Astrocyte of the cerebellum (primary cell): Measurements from ENCODE around the gene ZG16.
"Not testable (repeated sequence)": the region's sequence is repeated elsewhere in the genome, so short reads cannot be mapped to it uniquely, and the experiment has no call there.

ENCODE experiments used
- DNase-seq: peaks from one replicate; pipeline ENCODE4 v3.0.0-alpha.2; 2011; ENCODE audit warnings: low read depth
- H3K4me3 ChIP-seq: 2 replicates; pipeline ENCODE4 v1.5.1; 2011; ENCODE audit warnings: mild to moderate bottlenecking, low read depth, low read length, moderate library complexity
- CTCF ChIP-seq: IDR thresholded peaks from 2 replicates; pipeline ENCODE4 v1.5.1; 2012; ENCODE audit warnings: low read length, low read depth, moderate library complexity, mild to moderate bottlenecking; ENCODE audit errors: missing control alignments
- in situ Hi-C: cut with HindIII; loops from 2 replicates; pipeline ENCODE4 v1.10.0; 2017; ENCODE audit warnings: low sequenced_read_pairs

ZG16 gene

GRCh38 chr16:29744541-29745101 lies 33.4 kb upstream of the ZG16 start:
- TF ChIP-seq CTCF = no peak
- in situ Hi-C loops = no loop called here
- H3K4me3 ChIP-seq = no peak overlapping the region

GRCh38 chr16:29745121-29745852 lies 32.8 kb upstream of the ZG16 start:
- H3K4me3 ChIP-seq = no peak overlapping the region
- no peak for DNase-seq
- TF ChIP-seq CTCF = no peak
- in situ Hi-C loops = no loop called here

More at GRCh38 chr16:29744541-29745101, 33.4 kb upstream of the ZG16 start:
- no peak for DNase-seq

DNA sequence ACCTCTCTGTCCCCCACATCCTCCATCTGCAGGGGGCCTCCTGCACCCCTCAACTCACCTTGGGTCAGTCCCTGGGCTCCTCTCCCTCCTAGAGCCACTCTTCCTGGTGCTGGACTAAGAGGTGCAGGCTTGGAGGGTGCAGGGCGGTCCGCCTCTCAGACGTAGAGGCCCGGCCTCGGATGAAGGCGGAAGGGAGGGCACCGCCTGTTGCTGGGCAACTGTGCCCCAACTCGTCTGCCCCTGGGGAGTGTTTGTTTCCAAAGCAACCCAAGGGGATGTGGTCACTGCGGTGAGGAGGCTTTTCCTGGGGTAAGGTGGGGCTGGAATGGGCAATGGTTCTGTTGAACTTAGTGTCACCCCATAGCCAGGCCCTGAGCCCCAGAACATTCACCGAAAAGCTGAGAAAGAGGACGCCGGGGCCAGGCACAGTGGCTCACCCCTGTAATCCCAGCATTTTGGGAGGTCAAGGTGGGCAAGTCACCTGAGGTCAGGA lies 32.2 kb upstream of the ZG16 start, which contains the start of gene C16orf54:
Gene C16orf54, minus strand, starts transcription at position 138 of the 493 bp plus-strand sequence. CDS start 1,039 bp downstream, outside the sequence.
- no peak within 1 kb of the TSS for H3K4me3 ChIP-seq
- no peak for DNase-seq
- TF ChIP-seq CTCF = no peak
- in situ Hi-C loops = no loop called here

GRCh38 chr16:29746518-29746917 lies 31.5 kb upstream of the ZG16 start:
- in situ Hi-C loops, H3K4me3 ChIP-seq, DNase-seq: not testable (repeated sequence)

GRCh38 chr16:29747947-29748759 lies 29.9 kb upstream of the ZG16 start:
- in situ Hi-C loops = no loop called here
- no peak overlapping the region for H3K4me3 ChIP-seq
- no peak for TF ChIP-seq CTCF
- DNase-seq = no peak

DNA sequence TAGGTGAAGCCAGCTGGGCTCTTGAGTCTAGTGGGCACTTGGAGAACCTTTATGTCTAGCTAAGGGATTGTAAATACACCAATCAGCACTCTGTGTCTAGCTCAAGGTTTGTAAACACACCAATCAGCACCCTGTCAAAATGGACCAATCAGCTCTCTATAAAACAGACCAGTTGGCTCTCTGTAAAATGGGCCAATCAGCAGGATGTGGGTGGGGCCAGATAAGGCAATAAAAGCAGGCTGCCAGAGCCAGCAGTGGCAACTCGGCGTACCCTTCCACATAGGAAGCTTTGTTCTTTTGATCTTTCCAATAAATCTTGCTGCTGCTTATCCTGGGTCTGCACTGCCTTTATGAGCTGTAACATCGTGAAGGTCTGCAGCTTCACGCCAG lies 29.3 kb upstream of the ZG16 start:
- H3K4me3 ChIP-seq, in situ Hi-C loops, DNase-seq: not testable (repeated sequence)

DNA sequence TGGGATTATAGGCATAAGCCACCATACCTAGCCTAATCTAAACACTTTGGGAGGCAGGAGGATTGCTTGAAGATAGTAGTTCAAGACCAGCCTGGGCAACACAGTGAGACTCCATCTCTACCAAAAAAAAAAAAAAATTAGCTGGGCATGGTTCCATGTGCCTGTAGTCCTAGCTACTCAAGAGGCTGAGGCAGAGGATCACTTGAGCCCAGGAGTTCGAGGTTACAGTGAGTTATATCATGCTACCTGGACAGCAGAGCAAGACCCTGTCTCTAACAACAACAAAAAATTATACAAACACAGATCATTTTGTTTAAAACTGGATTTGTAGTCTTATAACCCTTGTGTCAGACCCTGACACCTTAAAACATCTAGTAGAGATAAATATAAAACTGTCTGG lies 24.5 kb upstream of the ZG16 start:
- no peak for TF ChIP-seq CTCF
- in situ Hi-C loops = no loop called here
- no peak for DNase-seq
- no peak overlapping the region for H3K4me3 ChIP-seq
